Gastroesophageal sphincter (tissue), 3 donors: Measurements from ENCODE around the gene ACIN1.

Experiments
- CTCF ChIP-seq, 4 experiments: fragments of 200-600 bp in 2 of 4; fragments of 450-650 bp in 2 of 4; sonication (generic) in 1 of 4; IDR thresholded peaks; one replicate each; pipeline ENCODE4 v1.5.1; 2017 to 2019; ENCODE audit warnings: antibody characterized with exemption in 4 of 4, mild to moderate bottlenecking in 2 of 4, moderate library complexity in 2 of 4
- EP300 ChIP-seq: sonication (generic); formaldehyde crosslinking; IDR thresholded peaks from one replicate; pipeline ENCODE4 v1.6.1; 2017; ENCODE audit warnings: antibody characterized with exemption, mild to moderate bottlenecking
- POLR2A ChIP-seq, 2 donors: fragments of 450-650 bp; IDR thresholded peaks; one replicate each; pipeline ENCODE4 v1.6.1; 2017; ENCODE audit warnings: antibody characterized with exemption in 2 of 2, mild to moderate bottlenecking in 2 of 2, moderate library complexity in 1 of 2
- POLR2AphosphoS5 ChIP-seq: sonication (generic); formaldehyde crosslinking; IDR thresholded peaks from one replicate; pipeline ENCODE4 v1.6.1; 2017; ENCODE audit warnings: antibody characterized with exemption

GRCh38 chr14:23137192-23137812 lies 42.4 kb upstream of the ACIN1 start:
- TF ChIP-seq CTCF (IDR thresholded peaks at IDR 0.05) (no peak), POLR2A (IDR thresholded peaks at IDR 0.05) (peak in 1 of 2 donors; percentile 20), EP300 (no peak), POLR2AphosphoS5 (no peak)
